Measurements from ENCODE around the gene GPC6.

DNA sequence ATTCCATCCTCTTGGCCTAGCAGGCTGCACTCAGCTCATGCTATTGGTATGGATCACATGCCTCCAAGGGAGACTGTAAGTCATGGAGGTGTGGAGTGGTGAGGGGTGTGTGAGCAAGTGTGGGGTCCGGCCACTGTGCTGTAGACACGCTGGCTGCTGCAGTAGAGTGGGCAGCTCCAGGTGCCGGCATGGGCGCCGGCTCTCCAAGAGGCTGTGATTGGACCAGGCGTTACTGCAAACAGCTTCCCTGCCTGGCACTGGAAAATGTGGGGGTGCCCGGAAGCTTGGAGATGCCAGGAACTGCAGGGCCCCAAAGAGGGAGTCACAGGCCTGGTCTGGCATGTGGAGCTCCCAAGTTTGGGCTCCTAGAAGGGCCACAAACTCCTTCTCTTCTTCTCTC is 245.7 kb downstream of the GPC6 start:
- TF ChIP-seq, protein P1, sequence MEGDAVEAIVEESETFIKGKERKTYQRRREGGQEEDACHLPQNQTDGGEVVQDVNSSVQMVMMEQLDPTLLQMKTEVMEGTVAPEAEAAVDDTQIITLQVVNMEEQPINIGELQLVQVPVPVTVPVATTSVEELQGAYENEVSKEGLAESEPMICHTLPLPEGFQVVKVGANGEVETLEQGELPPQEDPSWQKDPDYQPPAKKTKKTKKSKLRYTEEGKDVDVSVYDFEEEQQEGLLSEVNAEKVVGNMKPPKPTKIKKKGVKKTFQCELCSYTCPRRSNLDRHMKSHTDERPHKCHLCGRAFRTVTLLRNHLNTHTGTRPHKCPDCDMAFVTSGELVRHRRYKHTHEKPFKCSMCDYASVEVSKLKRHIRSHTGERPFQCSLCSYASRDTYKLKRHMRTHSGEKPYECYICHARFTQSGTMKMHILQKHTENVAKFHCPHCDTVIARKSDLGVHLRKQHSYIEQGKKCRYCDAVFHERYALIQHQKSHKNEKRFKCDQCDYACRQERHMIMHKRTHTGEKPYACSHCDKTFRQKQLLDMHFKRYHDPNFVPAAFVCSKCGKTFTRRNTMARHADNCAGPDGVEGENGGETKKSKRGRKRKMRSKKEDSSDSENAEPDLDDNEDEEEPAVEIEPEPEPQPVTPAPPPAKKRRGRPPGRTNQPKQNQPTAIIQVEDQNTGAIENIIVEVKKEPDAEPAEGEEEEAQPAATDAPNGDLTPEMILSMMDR (IDR thresholded peaks at IDR 0.05; ENCODE audit: low read length), result no peak
- TF ChIP-seq EZH2 (optimal IDR thresholded peaks at IDR 0.05; ENCODE audit: low read depth, low read length) (no peak), EZH2phosphoT487 (IDR thresholded peaks at IDR 0.05; ENCODE audit: low read length) (no peak)
